HG02642 (cell line): ENCODE measurements around the gene BMP4.

Experiments used
- ATAC-seq: cut with Tn5 transposase; IDR thresholded peaks from one replicate; pipeline ENCODE4 v1.9.1; 2021; ENCODE audit warnings: mild to moderate bottlenecking; ENCODE audit not compliant: unreplicated experiment, poor library complexity

BMP4 gene

GRCh38 chr14:53947452-53948204, 9.0 kb downstream of the BMP4 start:
- ATAC-seq, result no peak

GRCh38 chr14:53947094-53947445, 9.6 kb downstream of the BMP4 start:
- no peak for ATAC-seq

- ATAC-seq, result no peak
Observed at GRCh38 chr14:53946404-53947093, 10.1 kb downstream of the BMP4 start.

- ATAC-seq, result no peak
Observed at GRCh38 chr14:53946071-53946403, 10.6 kb downstream of the BMP4 start.

- no peak for ATAC-seq
Observed at GRCh38 chr14:53943751-53944083, 12.9 kb downstream of the BMP4 start.

- no peak for ATAC-seq
Observed at GRCh38 chr14:53942970-53943750, 13.5 kb downstream of the BMP4 start.

- no peak for ATAC-seq
Observed at GRCh38 chr14:53938136-53938837, 18.3 kb downstream of the BMP4 start.

- ATAC-seq, result no peak
Observed at GRCh38 chr14:53934778-53935414, 21.7 kb downstream of the BMP4 start.

GRCh38 chr14:53932966-53933365, 23.7 kb downstream of the BMP4 start:
- ATAC-seq, result no peak

GRCh38 chr14:53929871-53930715, 26.5 kb downstream of the BMP4 start:
- ATAC-seq, result no peak

GRCh38 chr14:53927171-53927570, 29.5 kb downstream of the BMP4 start:
- ATAC-seq, result no peak

GRCh38 chr14:53925201-53925766, 31.3 kb downstream of the BMP4 start:
- ATAC-seq, result no peak

- no peak for ATAC-seq
Observed at GRCh38 chr14:53924753-53925152, 31.9 kb downstream of the BMP4 start.

GRCh38 chr14:53921027-53921426, 35.6 kb downstream of the BMP4 start:
- ATAC-seq, result no peak

GRCh38 chr14:53916239-53916638, 40.4 kb downstream of the BMP4 start:
- no peak for ATAC-seq

GRCh38 chr14:53915364-53916014, 41.1 kb downstream of the BMP4 start:
- ATAC-seq, result no peak

- ATAC-seq, result no peak
Observed at GRCh38 chr14:53912021-53912420, 44.6 kb downstream of the BMP4 start.

GRCh38 chr14:53908416-53908815, 48.2 kb downstream of the BMP4 start:
- ATAC-seq, result no peak

- no peak for ATAC-seq
Observed at GRCh38 chr14:53902307-53902706, 54.3 kb downstream of the BMP4 start.
